IMR-90 (cell line): ENCODE measurements around the gene ATOSA. TPM values are rescaled to one million over a fixed set of nuclear protein-coding genes. Genes with fewer than 3 reads are reported as not detected.

Source experiments
- ATAC-seq: fragments of 200-7000 bp; cut with Tn5 transposase; 2 replicates; pipeline ENCODE4 v1.9.1; 2020; ENCODE audit warnings: low read depth, mild to moderate bottlenecking, moderate library complexity
- BruUV-seq: library from RNA; stranded (reverse); fragments of 400-500 nt; replicated peaks from 2 replicates; lab custom pipeline; 2021; lab: Mats Ljungman, UMichigan
- CTCF ChIA-PET: fragments of 300-600 bp; formaldehyde crosslinking; extraction: SDS; loops from one replicate; lab custom pipeline; 2021; ENCODE audit warnings: antibody characterized with exemption; lab: Yijun Ruan, JAX
- POLR2A ChIA-PET: fragments of 300-600 bp; sonication (Branson Sonifier 250); formaldehyde crosslinking; loops from one replicate; lab custom pipeline; 2022; ENCODE audit warnings: antibody characterized with exemption; ENCODE audit not compliant: unreplicated experiment; lab: Charles Lee
- DNase-seq: peaks from one replicate; pipeline ENCODE4 v3.0.0; 2013
- H2AFZ ChIP-seq: replicated peaks from 2 replicates; pipeline ENCODE3; 2013; ENCODE audit warnings: low read length, mild to moderate bottlenecking; ENCODE audit not compliant: poor library complexity
- H2AK5ac ChIP-seq: 2 replicates; pipeline ENCODE4 v1.6.1; 2013; ENCODE audit warnings: low read depth, low read length, inconsistent platforms
- H2AK9ac ChIP-seq: replicated peaks from 2 replicates; pipeline ENCODE3; 2013; ENCODE audit warnings: mild to moderate bottlenecking, low read depth, low read length, moderate library complexity; ENCODE audit not compliant: poor library complexity
- H2BK120ac ChIP-seq: 2 replicates; pipeline ENCODE4 v1.6.1; 2013; ENCODE audit warnings: low read depth, low read length, inconsistent platforms
- H2BK15ac ChIP-seq: 3 replicates; pipeline ENCODE4 v1.6.1; 2013; ENCODE audit warnings: low read depth, low read length, inconsistent platforms
- H2BK20ac ChIP-seq: 2 replicates; pipeline ENCODE4 v1.6.1; 2013; ENCODE audit warnings: low read depth, mild to moderate bottlenecking, inconsistent platforms, low read length, moderate library complexity
- H2BK5ac ChIP-seq: 2 replicates; pipeline ENCODE4 v1.6.1; 2013; ENCODE audit warnings: mild to moderate bottlenecking, low read depth, low read length, inconsistent platforms; ENCODE audit not compliant: poor library complexity, severe bottlenecking
- H3K14ac ChIP-seq: replicated peaks from 2 replicates; pipeline ENCODE4 v1.6.1; 2013; ENCODE audit warnings: low read depth, low read length, inconsistent platforms
- H3K18ac ChIP-seq: 2 replicates; pipeline ENCODE4 v1.6.1; 2013; ENCODE audit warnings: low read depth, low read length, control low read depth
- H3K23ac ChIP-seq: 2 replicates; pipeline ENCODE4 v1.6.1; 2013; ENCODE audit warnings: low read depth, low read length, inconsistent platforms
- H3K27ac ChIP-seq: 2 replicates; pipeline ENCODE4 v1.5.1; 2013; ENCODE audit warnings: mild to moderate bottlenecking, control low read depth, low read length; ENCODE audit not compliant: insufficient read depth
- H3K27me3 ChIP-seq: 2 replicates; pipeline ENCODE4 v1.6.1; 2013; ENCODE audit warnings: low read length; ENCODE audit not compliant: control insufficient read depth, insufficient read depth
- H3K36me3 ChIP-seq: 2 replicates; pipeline ENCODE4 v1.6.1; 2013; ENCODE audit warnings: low read length, mixed read lengths; ENCODE audit not compliant: control insufficient read depth, insufficient read depth
- H3K4ac ChIP-seq: 2 replicates; pipeline ENCODE4 v1.6.1; 2013; ENCODE audit warnings: low read depth, low read length, inconsistent platforms
- H3K4me1 ChIP-seq: 2 replicates; pipeline ENCODE4 v1.6.1; 2013; ENCODE audit warnings: low read length, mixed read lengths; ENCODE audit not compliant: control insufficient read depth, insufficient read depth
- H3K4me2 ChIP-seq: 2 replicates; pipeline ENCODE4 v1.6.1; 2013; ENCODE audit warnings: low read depth, mild to moderate bottlenecking, control low read depth, low read length, moderate library complexity
- H3K4me3 ChIP-seq: 2 replicates; pipeline ENCODE4 v1.5.1; 2013; ENCODE audit warnings: low read depth, mild to moderate bottlenecking, control low read depth, low read length, moderate library complexity; ENCODE audit not compliant: insufficient read depth
- H3K56ac ChIP-seq: 2 replicates; pipeline ENCODE4 v1.6.1; 2013; ENCODE audit warnings: low read length, inconsistent platforms; ENCODE audit not compliant: insufficient read depth; ENCODE audit errors: extremely low read depth
- H3K79me1 ChIP-seq, 2 experiments: 2 replicates each; pipeline ENCODE4 v1.6.1; 2013; ENCODE audit warnings: low read length in 2 of 2, inconsistent platforms in 1 of 2, low read depth in 1 of 2
- H3K9ac ChIP-seq: 2 replicates; pipeline ENCODE4 v1.6.1; 2013; ENCODE audit warnings: low read depth, low read length, control low read depth
- H3K9me1 ChIP-seq: 2 replicates; pipeline ENCODE4 v1.6.1; 2013; ENCODE audit warnings: low read length, inconsistent platforms; ENCODE audit not compliant: insufficient read depth
- H3K9me3 ChIP-seq: 2 replicates; pipeline ENCODE4 v1.6.1; 2013; ENCODE audit warnings: low read length; ENCODE audit not compliant: control insufficient read depth, insufficient read depth
- H4K20me1 ChIP-seq: 2 replicates; pipeline ENCODE4 v1.6.1; 2013; ENCODE audit warnings: low read length, inconsistent platforms; ENCODE audit not compliant: insufficient read depth
- H4K5ac ChIP-seq: 2 replicates; pipeline ENCODE4 v1.6.1; 2013; ENCODE audit warnings: mild to moderate bottlenecking, low read depth, low read length, control low read depth
- H4K8ac ChIP-seq, 2 experiments: 2 replicates each; pipeline ENCODE4 v1.6.1; 2013; ENCODE audit warnings: low read depth in 2 of 2, low read length in 2 of 2, control low read depth in 1 of 2, inconsistent platforms in 1 of 2
- H4K91ac ChIP-seq: 2 replicates; pipeline ENCODE4 v1.6.1; 2013; ENCODE audit warnings: low read depth, low read length, inconsistent platforms; ENCODE audit not compliant: insufficient read depth
- CEBPB ChIP-seq: IDR thresholded peaks from 2 replicates; pipeline ENCODE4 v1.6.1; 2012; ENCODE audit warnings: low read depth, low read length, improper control_type of control experiment
- CHD1 ChIP-seq: IDR thresholded peaks from 2 replicates; pipeline ENCODE4 v1.6.1; 2012; ENCODE audit warnings: low read depth, low read length, improper control_type of control experiment
- WGBS, 2 experiments: methylation state at CpG; one replicate each; pipeline versions ENCODE4 v1.1.5 to v1.1.7; 2013; ENCODE audit warnings: missing lambda C conversion rate in 2 of 2; ENCODE audit not compliant: insufficient read length in 1 of 2; ENCODE audit errors: extremely low coverage in 2 of 2; 5-methylcytosine and 5-hydroxymethylcytosine counted together
- dilution Hi-C: fragments of 300-500 bp; cut with HindIII; formaldehyde crosslinking; loops from one replicate; pipeline ENCODE4 v1.14.3; 2018; ENCODE audit warnings: low sequenced_read_pairs; ENCODE audit not compliant: unreplicated experiment
- in situ Hi-C: fragments of 300-500 bp; cut with MboI; formaldehyde crosslinking; loops from 3 replicates; pipeline ENCODE4 v1.14.3; 2019; ENCODE audit warnings: low sequenced_read_pairs, inconsistent platforms, mixed read lengths
- intact Hi-C: fragments of 100-400 bp; cut with micrococcal nuclease; formaldehyde crosslinking; loops from 2 replicates; pipeline ENCODE4 v1.10.0; 2022
- polyA plus RNA-seq, 3 experiments: library from polyadenylated mRNA; depleted of rRNA; stranded (reverse); fragments of >200 nt; gene quantifications; 2 replicates each; pipeline ENCODE4 v1.2.3, GENCODE V29; 2012; ENCODE audit warnings: low replicate concordance in 1 of 3
- total RNA-seq: library from RNA; depleted of rRNA; stranded (reverse); fragments of >200 nt; gene quantifications from 2 replicates; pipeline ENCODE4 v1.2.3, GENCODE V29; 2012

Gene ATOSA
- total and polyA plus RNA-seq, 2 of the 4 experiments (the other 2 are of a cell fraction): 13.2 to 17.2 TPM

DNA sequence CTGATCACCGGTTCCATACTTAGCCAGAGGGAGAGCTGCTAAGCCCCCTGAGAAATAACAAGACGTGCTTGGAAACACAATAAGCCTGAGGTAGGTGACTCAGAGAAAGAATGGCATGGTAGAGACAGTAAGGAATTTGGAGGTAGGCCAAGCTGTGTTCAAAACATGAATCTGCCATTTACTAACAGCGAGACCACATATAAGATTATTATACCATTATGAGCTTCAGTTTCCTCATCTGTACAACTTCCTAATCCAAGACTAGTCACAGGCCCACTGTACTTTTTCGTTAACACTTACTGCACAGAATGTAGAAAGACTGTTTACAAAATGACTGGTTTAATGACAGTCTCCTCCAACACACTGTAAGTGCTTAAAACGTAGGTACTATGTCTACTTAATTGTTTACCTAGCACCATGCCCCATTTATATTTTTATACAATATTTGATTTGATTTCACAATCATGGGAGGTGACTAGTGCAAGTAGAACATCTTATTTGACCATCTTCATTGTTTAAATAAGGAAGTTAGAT is 25.7 kb downstream of the ATOSA start:
- Histone ChIP-seq H3K18ac (peak overlapping the region; percentile 32; the same call in 1 of the 2 replicates), H3K79me1 (peaks cover 6 to 19% of the 10 kb centered on the region in 2 experiments; a peak in 2 of 4 replicates), H3K4ac (peak overlapping the region; percentile 23), H4K20me1 (no peaks in the 10 kb centered on the region), H4K5ac (0 out of 2 replicates have a peak overlapping the region, but pooled peaks have one; percentile 22), H3K9me3 (no peaks in the 10 kb centered on the region), H3K36me3 (no peaks in the 10 kb centered on the region), H3K14ac (peak overlapping the region; percentile 61), H3K27ac (peak overlapping the region; percentile 36; the same call in 1 of the 2 replicates), H2BK15ac (0 out of 3 replicates have a peak overlapping the region, but pooled peaks have one; percentile 45), H3K9ac (no peak overlapping the region), H3K4me2 (peak overlapping the region; percentile 62), H3K4me1 (peaks cover 5% of the 10 kb centered on the region; the same call in 1 of the 2 replicates), H3K4me3 (no peak overlapping the region), H4K8ac (peak overlapping the region in 1 of 2 experiments; percentile 37; a peak in 2 of 4 replicates), H2AK9ac (no peak overlapping the region), H3K56ac (peak overlapping the region; percentile 13; the same call in 1 of the 2 replicates), H2BK120ac (peak overlapping the region; percentile 73), H2AK5ac (peak overlapping the region; percentile 11; the same call in 1 of the 2 replicates), H3K23ac (peak overlapping the region; percentile 20), H3K9me1 (peaks cover 2% of the 10 kb centered on the region), H2BK20ac (peak overlapping the region; percentile 23), H2BK5ac (peak overlapping the region; percentile 74), H4K91ac (no peak overlapping the region; the same call in 1 of the 2 replicates), H2AFZ (no peak overlapping the region), H3K27me3 (no peaks in the 10 kb centered on the region)
- ATAC-seq (no peak), DNase-seq (peak; percentile 85)
- no TSS peak for BruUV-seq
- TF ChIP-seq CHD1 (no peak), CEBPB (peak; percentile 81)
- ChIA-PET POLR2A (no interaction called here), CTCF (no interaction called here)
- intact Hi-C loops: no loop called here
- in situ Hi-C loops: loop anchor here (25.0 kb wide), 1 partner anchor 641 kb away; the partner anchor contains the start of gene MAPK6
- no CpG with 5 or more reads among the region's 5 CpGs for WGBS, 2 experiments
- dilution Hi-C loops: no loop called here
